Astrocyte (in vitro differentiated cells and primary cell): ENCODE results near the gene SPINT1. TPM values are rescaled to one million over a fixed set of nuclear protein-coding genes. Genes with fewer than 3 reads are reported as not detected.

Experiments used
- DNase-seq: peaks from one replicate; pipeline ENCODE4 v3.0.0-alpha.2; 2010; ENCODE audit warnings: low read depth
- FAIRE-seq: peaks from 2 replicates; lab custom pipeline; 2011; peaks lifted over from hg19 to GRCh38; lab: Jason Lieb, UNC
- H2AFZ ChIP-seq: 2 replicates; pipeline ENCODE4 v1.6.0; 2012; ENCODE audit warnings: low read depth, low read length, inconsistent platforms
- H3K27ac ChIP-seq: 2 replicates; pipeline ENCODE4 v1.5.1; 2011; ENCODE audit warnings: low read depth, low read length, inconsistent platforms
- H3K27me3 ChIP-seq: 2 replicates; pipeline ENCODE4 v1.6.0; 2011; ENCODE audit warnings: low read length, inconsistent platforms; ENCODE audit not compliant: insufficient read depth
- H3K36me3 ChIP-seq: 2 replicates; pipeline ENCODE4 v1.5.1; 2011; ENCODE audit warnings: low read length, inconsistent platforms; ENCODE audit not compliant: insufficient read depth
- H3K4me1 ChIP-seq: 2 replicates; pipeline ENCODE4 v1.5.1; 2011; ENCODE audit warnings: low read length, inconsistent platforms; ENCODE audit not compliant: insufficient read depth
- H3K4me2 ChIP-seq: 2 replicates; pipeline ENCODE4 v1.6.0; 2012; ENCODE audit warnings: low read length, inconsistent platforms
- H3K4me3 ChIP-seq: 2 replicates; pipeline ENCODE4 v1.5.1; 2011; ENCODE audit warnings: low read depth, mild to moderate bottlenecking, low read length, inconsistent platforms; ENCODE audit not compliant: insufficient read depth
- H3K79me2 ChIP-seq: 2 replicates; pipeline ENCODE4 v1.6.0; 2012; ENCODE audit warnings: mild to moderate bottlenecking, low read length, inconsistent platforms; ENCODE audit not compliant: insufficient read depth
- H3K9ac ChIP-seq: 2 replicates; pipeline ENCODE4 v1.6.0; 2012; ENCODE audit warnings: mild to moderate bottlenecking, low read length, inconsistent platforms
- H3K9me3 ChIP-seq: 2 replicates; pipeline ENCODE4 v1.5.1; 2012; ENCODE audit warnings: low read depth, mild to moderate bottlenecking, low read length, inconsistent platforms; ENCODE audit not compliant: insufficient read depth
- H4K20me1 ChIP-seq: 2 replicates; pipeline ENCODE4 v1.6.0; 2012; ENCODE audit warnings: low read length, inconsistent platforms; ENCODE audit not compliant: insufficient read depth
- H3K27ac Mint-ChIP-seq: one replicate; pipeline ENCODE4 v1.8.0; 2021; ENCODE audit warnings: mild to moderate bottlenecking, mixed read lengths; ENCODE audit not compliant: unreplicated experiment
- H3K27me3 Mint-ChIP-seq: one replicate; pipeline ENCODE4 v1.8.0; 2021; ENCODE audit warnings: low read depth, mixed read lengths; ENCODE audit not compliant: unreplicated experiment
- H3K36me3 Mint-ChIP-seq: one replicate; pipeline ENCODE4 v1.8.0; 2021; ENCODE audit warnings: low read depth, mixed read lengths; ENCODE audit not compliant: unreplicated experiment
- H3K4me1 Mint-ChIP-seq: one replicate; pipeline ENCODE4 v1.8.0; 2021; ENCODE audit warnings: low read depth, mixed read lengths; ENCODE audit not compliant: unreplicated experiment
- H3K4me3 Mint-ChIP-seq: one replicate; pipeline ENCODE4 v1.8.0; 2021; ENCODE audit warnings: mild to moderate bottlenecking, moderate library complexity, mixed read lengths; ENCODE audit not compliant: unreplicated experiment
- H3K9me3 Mint-ChIP-seq: one replicate; pipeline ENCODE4 v1.8.0; 2021; ENCODE audit warnings: mild to moderate bottlenecking, mixed read lengths; ENCODE audit not compliant: unreplicated experiment
- CTCF ChIP-seq: IDR thresholded peaks from 2 replicates; pipeline ENCODE4 v1.5.1; 2011; ENCODE audit warnings: low read depth, mild to moderate bottlenecking, inconsistent platforms, low read length, moderate library complexity; ENCODE audit not compliant: insufficient read depth
- EZH2 ChIP-seq: IDR thresholded peaks from 2 replicates; pipeline ENCODE4 v1.6.1; 2012; ENCODE audit warnings: mild to moderate bottlenecking, low read length, inconsistent platforms; ENCODE audit not compliant: insufficient read depth
- total RNA-seq: library from RNA; stranded (reverse); gene quantifications from 2 replicates; pipeline ENCODE4 v1.2.1, GENCODE V29; 2021

SPINT1 gene
- total RNA-seq, 1 donor from 2014 or later, result 40.3 TPM

GRCh38 chr15:40904552-40905201 is 60.8 kb downstream of the SPINT1 start:
- H3K4me3 Mint-ChIP-seq, result no peak overlapping the region
- FAIRE-seq, result no peak
- H3K36me3 Mint-ChIP-seq, result peaks cover 19% of the 10 kb centered on the region
- H3K27ac ChIP-seq, result no peak overlapping the region
- H3K4me1 Mint-ChIP-seq, result no peaks in the 10 kb centered on the region
- DNase-seq, result no peak
- H3K9me3 ChIP-seq, result no peaks in the 10 kb centered on the region
- no peak overlapping the region for H3K4me3 ChIP-seq
- no peaks in the 10 kb centered on the region for H3K27me3 Mint-ChIP-seq
- H3K27me3 ChIP-seq, result no peaks in the 10 kb centered on the region
- H3K4me2 ChIP-seq, result no peak overlapping the region
- peaks cover 21% of the 10 kb centered on the region for H3K79me2 ChIP-seq
- H3K27ac Mint-ChIP-seq, result no peak overlapping the region
- peaks cover 14% of the 10 kb centered on the region for H3K36me3 ChIP-seq
- no peak overlapping the region for H3K9ac ChIP-seq
- TF ChIP-seq EZH2, result no peak
- no peak for TF ChIP-seq CTCF
- H3K9me3 Mint-ChIP-seq, result no peaks in the 10 kb centered on the region
- peaks cover 23% of the 10 kb centered on the region for H3K4me1 ChIP-seq
- H4K20me1 ChIP-seq, result peaks cover 53% of the 10 kb centered on the region
- H2AFZ ChIP-seq, result no peak overlapping the region

GRCh38 chr15:40906091-40906990 is 62.5 kb downstream of the SPINT1 start:
- H3K4me1 ChIP-seq, result peaks cover 21% of the 10 kb centered on the region
- peak overlapping the region; percentile 68 for H3K27ac ChIP-seq

More at GRCh38 chr15:40906091-40906990, 62.5 kb downstream of the SPINT1 start:
- Histone ChIP-seq H2AFZ (peak overlapping the region; percentile 42), H3K4me2 (peak overlapping the region; percentile 89), H3K27me3 (no peaks in the 10 kb centered on the region), H3K79me2 (peaks cover 5% of the 10 kb centered on the region), H3K4me3 (peak overlapping the region; percentile 45), H4K20me1 (peaks cover 37% of the 10 kb centered on the region), H3K36me3 (peaks cover 9% of the 10 kb centered on the region), H3K9me3 (no peaks in the 10 kb centered on the region), H3K9ac (peak overlapping the region; percentile 73)
- Mint-ChIP-seq H3K27me3 (peaks cover 4% of the 10 kb centered on the region), H3K36me3 (peaks cover 14% of the 10 kb centered on the region), H3K27ac (no peak overlapping the region), H3K4me3 (no peak overlapping the region), H3K9me3 (no peaks in the 10 kb centered on the region), H3K4me1 (no peaks in the 10 kb centered on the region)
- TF ChIP-seq CTCF (peak; percentile 21), EZH2 (no peak)
- DNase-seq (peak; percentile 90), FAIRE-seq (no peak)
